ENCODE results near the gene IGSF8.
"Not testable (repeated sequence)": the region's sequence is repeated elsewhere in the genome, so short reads cannot be mapped to it uniquely, and the experiment has no call there.

Gene IGSF8

DNA sequence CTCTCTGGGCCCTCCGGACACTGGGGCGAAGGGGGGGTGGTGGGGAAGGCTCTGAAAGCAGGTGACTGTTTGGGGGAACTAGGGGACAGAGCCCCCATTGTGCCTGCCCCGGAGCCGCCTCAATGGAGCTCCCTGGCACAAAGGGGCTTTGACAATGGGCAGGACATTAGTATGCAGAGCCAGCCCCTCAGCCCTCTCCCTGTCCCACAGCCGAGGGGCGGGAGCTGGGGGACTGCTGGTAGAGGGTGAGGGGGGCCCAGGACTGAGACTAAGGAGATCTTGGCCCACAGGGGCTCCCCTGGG, 36.2 kb downstream of the IGSF8 start:
- DNase-seq, result no peak

DNA sequence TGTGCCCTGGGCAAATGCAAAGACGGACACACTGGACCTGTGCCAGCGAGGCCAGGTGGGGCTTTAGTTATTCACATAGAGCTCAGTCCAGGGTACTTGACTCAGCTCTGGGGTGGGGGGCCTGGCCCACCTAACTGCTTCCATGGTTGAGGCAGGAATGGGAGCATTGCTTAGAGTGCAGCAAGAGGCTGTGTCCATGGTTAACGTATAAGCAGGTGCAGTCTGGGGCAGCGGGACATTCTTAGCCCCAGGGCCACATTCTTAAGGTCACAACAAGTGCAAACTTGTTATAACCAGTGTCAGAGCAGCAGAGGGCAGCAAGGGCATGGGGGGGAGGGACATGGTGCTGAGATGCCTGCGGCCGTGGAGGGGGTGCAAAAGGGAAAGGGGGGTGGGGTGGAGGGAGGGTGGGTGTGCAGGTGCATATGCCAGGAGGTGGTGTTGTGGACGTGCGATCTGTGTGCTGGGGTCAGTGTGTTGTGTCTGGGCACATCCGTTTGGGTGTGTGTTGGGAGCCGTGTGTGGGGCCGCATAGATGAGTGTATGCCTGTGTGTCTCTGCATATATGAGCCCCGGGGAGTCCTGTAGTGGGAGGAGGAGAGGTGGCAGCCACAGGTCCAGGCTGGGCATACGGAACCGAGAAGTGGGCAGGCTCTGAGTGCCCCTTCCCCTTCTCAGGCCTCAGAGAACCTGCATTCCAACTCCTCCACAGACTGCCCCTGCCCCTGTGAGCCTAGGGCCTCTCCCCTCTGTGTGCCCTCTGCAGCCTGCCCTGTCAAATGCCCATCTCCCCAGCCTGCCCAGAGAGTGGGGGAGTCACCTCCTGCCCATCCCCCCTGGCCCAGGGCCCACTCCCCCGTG, 36.8 kb downstream of the IGSF8 start:
- no peak for DNase-seq

DNA sequence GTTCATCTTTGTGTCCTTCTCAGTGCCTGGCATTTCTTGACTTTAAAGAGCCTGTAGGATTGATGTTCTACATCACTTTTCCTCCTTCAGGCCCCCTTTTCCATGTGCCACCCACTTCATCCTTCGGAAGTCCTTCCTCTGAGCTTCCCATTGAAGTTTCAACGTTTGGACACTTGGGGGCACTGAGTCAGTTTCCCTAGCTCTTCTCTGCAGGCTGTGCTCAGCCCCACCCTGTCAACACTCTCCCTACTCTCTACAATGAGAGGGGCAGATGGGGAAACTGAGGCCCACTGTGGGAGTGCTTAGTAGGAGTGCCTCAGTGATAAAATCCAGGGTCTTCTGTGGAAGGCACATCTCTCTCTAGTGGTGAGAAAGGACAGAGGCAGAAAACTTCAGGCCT, 40.3 kb downstream of the IGSF8 start:
- DNase-seq, result no peak

DNA sequence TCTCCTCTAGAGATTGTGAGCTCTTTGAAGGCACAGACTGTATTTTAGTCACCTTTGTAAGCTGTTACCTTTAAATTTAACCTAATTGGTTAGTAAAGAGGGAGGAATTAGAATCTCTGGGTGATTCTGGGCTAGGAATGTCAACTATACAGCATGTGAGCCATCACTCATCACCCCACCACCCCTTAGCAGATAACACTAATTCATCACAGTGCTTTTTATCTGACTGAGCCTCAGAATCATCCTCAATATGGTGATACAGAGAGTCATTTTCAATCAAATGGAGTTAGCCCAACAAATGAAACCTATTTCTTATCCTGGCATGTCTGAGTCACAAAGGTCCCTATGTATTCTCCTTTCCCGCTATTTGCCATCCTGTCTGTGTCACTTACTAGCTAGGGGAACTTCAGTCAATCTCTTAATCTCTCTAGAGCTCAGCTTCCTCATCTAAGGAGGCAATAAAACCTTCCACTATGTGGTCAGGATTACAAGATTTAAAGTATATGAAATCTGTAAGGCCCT, 41.7 kb downstream of the IGSF8 start:
- no peak for DNase-seq

GRCh38 chr1:160053548-160054365, 44.7 kb downstream of the IGSF8 start:
- DNase-seq, result no peak

- DNase-seq, result no peak
Observed at GRCh38 chr1:160052936-160053335, 45.5 kb downstream of the IGSF8 start.

DNA sequence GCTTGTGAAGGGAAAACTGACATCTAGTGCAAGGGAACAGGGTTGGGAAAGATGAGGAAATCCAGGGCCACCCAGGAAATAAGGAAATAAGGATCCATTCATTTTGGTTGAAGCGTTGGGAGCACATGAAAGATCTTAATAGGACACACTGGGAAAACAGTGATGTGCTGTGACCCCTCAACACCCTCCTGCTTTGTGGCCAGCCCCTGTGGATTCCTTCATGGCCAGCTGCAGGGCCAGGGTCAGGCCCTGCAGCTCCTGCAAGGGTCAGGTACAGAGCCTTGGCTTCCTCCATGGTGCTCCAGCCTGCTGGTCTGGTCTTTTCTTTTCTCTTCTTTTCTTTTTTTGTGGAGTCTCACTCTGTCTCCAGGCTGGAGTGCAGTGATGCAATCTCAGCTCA, 47.8 kb downstream of the IGSF8 start:
- DNase-seq, result no peak

GRCh38 chr1:160050182-160050581, 48.2 kb downstream of the IGSF8 start:
- DNase-seq, result not testable (repeated sequence)

- DNase-seq, result no peak
Observed at GRCh38 chr1:160049101-160049500, 49.3 kb downstream of the IGSF8 start.

- DNase-seq, result no peak
Observed at GRCh38 chr1:160048335-160048734, 50.1 kb downstream of the IGSF8 start.

DNA sequence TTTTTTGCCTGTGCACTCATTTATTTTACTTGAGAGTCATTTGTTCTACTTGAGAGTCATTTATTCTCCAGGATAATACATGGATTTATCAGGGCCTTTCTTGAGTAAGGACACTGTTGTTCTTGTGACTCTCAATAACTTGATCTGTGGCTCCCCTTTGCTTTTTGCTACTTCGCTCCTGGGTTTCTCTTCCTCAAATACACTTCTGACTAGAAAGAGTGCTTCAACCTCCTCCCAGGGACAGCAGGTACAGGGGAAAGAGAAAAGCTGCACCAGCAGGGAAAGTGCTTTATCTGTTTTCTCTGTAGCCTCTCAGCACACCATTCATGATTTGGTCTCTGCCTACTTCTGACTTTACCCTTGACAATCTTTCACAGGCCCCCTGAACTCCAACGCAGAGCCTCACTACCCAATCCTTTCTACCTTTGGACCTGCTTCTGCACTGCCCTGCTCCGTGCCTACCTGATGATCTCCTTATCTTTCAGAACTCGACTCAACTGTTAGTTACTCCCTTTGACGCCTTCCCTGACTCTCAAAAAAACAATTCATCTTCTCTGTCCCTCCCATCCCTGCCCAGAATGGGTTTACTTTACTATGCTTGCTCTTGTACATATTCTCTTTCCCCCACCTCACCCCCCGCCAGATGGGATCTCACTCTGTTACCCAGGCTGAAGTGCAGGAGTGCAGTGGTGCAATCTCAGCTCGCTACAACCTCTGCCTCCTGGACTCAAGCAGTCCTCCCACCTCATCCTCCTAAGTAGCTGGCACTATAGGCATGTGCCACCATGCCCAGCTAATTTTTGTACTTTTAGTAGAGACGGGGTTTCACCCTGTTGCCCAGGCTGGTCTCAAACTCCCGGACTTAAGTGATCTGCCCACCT, 51.1 kb downstream of the IGSF8 start:
- DNase-seq, result no peak

GRCh38 chr1:160046494-160047110, 51.8 kb downstream of the IGSF8 start:
- DNase-seq, result no peak

- no peak for DNase-seq
Observed at GRCh38 chr1:160045653-160046052, 52.8 kb downstream of the IGSF8 start.

DNA sequence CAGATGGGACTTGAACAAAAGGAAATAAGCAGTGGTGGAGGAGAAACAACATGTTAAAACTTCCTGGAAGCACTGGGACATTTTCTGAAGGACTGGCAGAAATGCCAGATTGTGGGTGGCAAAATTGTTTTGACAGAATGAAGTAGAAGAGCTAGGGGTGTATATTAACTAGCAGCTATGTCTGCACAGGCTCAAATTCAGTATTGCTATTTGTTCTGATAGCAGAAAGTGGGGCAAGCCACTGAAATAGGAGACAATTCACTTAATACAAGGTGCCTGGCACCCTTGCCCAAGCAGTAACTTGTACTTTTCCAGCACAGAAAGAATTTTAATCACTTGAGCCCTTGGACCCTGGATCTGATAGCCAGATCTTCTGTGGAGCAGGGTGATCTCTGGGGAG, 54.9 kb downstream of the IGSF8 start:
- DNase-seq, result no peak

Measured in NCI-H1417 treated with DMSO at 0.1 percent for 48 hours (cell line).